HG03558 (cell line): ENCODE results near the gene CDK19.

Source experiments
- ATAC-seq: cut with Tn5 transposase; IDR thresholded peaks from one replicate; pipeline ENCODE4 v1.9.1; 2021; ENCODE audit warnings: moderate number of reproducible peaks; ENCODE audit not compliant: unreplicated experiment; ENCODE audit errors: extremely low read depth

Gene CDK19

GRCh38 chr6:110710115-110710514 is 105.2 kb downstream of the CDK19 start:
- no peak for ATAC-seq

- ATAC-seq: no peak
Observed at GRCh38 chr6:110708295-110708950, 106.8 kb downstream of the CDK19 start.

- no peak for ATAC-seq
Observed at GRCh38 chr6:110705543-110705942, 109.7 kb downstream of the CDK19 start.

- no peak for ATAC-seq
Observed at GRCh38 chr6:110703906-110704594, 111.2 kb downstream of the CDK19 start.

- no peak for ATAC-seq
Observed at GRCh38 chr6:110703010-110703905, 112.0 kb downstream of the CDK19 start.

GRCh38 chr6:110699780-110700179 is 115.5 kb downstream of the CDK19 start:
- no peak for ATAC-seq

- no peak for ATAC-seq
Observed at GRCh38 chr6:110693994-110694393, 121.3 kb downstream of the CDK19 start.

GRCh38 chr6:110693296-110693695 is 122.0 kb downstream of the CDK19 start:
- no peak for ATAC-seq

- ATAC-seq: no peak
Observed at GRCh38 chr6:110690916-110691315, 124.4 kb downstream of the CDK19 start.

- ATAC-seq: no peak
Observed at GRCh38 chr6:110690106-110690654, 125.1 kb downstream of the CDK19 start.

- ATAC-seq: no peak
Observed at GRCh38 chr6:110689275-110689935, 125.9 kb downstream of the CDK19 start.

GRCh38 chr6:110688661-110689268 is 126.5 kb downstream of the CDK19 start:
- ATAC-seq: no peak

- ATAC-seq: no peak
Observed at GRCh38 chr6:110687326-110687725, 127.9 kb downstream of the CDK19 start.

- ATAC-seq: no peak
Observed at GRCh38 chr6:110683241-110683640, 132.0 kb downstream of the CDK19 start.

- ATAC-seq: peak; percentile 84
Observed at GRCh38 chr6:110682460-110682853, 132.8 kb downstream of the CDK19 start.

- ATAC-seq: no peak
Observed at GRCh38 chr6:110681543-110682459, 133.5 kb downstream of the CDK19 start.

- no peak for ATAC-seq
Observed at GRCh38 chr6:110676396-110676795, 138.9 kb downstream of the CDK19 start.

- ATAC-seq: no peak
Observed at GRCh38 chr6:110674096-110674495, 141.2 kb downstream of the CDK19 start.

- no peak for ATAC-seq
Observed at GRCh38 chr6:110672122-110672521, 143.1 kb downstream of the CDK19 start.
